GM12864 (cell line): ENCODE measurements around the gene RHOT2.
"Not testable (repeated sequence)": the region's sequence is repeated elsewhere in the genome, so short reads cannot be mapped to it uniquely, and the experiment has no call there.

ENCODE experiments used
- DNase-seq: peaks from one replicate; pipeline ENCODE4 v3.0.0-alpha.2; 2011; ENCODE audit warnings: low read depth
- H3K4me3 ChIP-seq: 2 replicates; pipeline ENCODE4 v1.5.1; 2011; ENCODE audit warnings: mild to moderate bottlenecking, low read depth, low read length, control low read depth
- CTCF ChIP-seq: IDR thresholded peaks from 2 replicates; pipeline ENCODE4 v1.5.1; 2011; ENCODE audit warnings: low read depth, mild to moderate bottlenecking, moderate library complexity, low read length, control low read depth, inconsistent platforms; ENCODE audit errors: missing control alignments

The RHOT2 gene

DNA sequence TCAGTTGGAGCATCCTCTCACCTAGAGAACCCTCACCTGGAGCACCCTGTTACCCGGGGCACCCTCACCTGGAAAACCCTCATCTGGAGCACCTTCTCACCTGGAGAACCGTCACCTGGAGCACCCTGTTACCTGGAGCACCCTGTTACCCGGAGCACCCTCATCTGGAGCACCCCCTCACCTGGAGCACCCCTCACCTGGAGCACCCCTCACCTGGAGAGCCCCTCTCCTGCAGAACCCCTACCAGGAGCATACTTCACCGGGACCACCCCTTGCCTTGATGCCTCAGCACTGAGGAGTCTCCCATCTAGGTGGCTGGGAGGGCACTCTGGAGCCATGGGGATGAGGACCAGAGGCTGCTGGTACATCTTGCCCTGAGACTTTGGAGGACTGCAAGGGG lies 41.0 kb downstream of the RHOT2 start:
- no peak for TF ChIP-seq CTCF
- H3K4me3 ChIP-seq, result no peak overlapping the region
- no peak for DNase-seq

DNA sequence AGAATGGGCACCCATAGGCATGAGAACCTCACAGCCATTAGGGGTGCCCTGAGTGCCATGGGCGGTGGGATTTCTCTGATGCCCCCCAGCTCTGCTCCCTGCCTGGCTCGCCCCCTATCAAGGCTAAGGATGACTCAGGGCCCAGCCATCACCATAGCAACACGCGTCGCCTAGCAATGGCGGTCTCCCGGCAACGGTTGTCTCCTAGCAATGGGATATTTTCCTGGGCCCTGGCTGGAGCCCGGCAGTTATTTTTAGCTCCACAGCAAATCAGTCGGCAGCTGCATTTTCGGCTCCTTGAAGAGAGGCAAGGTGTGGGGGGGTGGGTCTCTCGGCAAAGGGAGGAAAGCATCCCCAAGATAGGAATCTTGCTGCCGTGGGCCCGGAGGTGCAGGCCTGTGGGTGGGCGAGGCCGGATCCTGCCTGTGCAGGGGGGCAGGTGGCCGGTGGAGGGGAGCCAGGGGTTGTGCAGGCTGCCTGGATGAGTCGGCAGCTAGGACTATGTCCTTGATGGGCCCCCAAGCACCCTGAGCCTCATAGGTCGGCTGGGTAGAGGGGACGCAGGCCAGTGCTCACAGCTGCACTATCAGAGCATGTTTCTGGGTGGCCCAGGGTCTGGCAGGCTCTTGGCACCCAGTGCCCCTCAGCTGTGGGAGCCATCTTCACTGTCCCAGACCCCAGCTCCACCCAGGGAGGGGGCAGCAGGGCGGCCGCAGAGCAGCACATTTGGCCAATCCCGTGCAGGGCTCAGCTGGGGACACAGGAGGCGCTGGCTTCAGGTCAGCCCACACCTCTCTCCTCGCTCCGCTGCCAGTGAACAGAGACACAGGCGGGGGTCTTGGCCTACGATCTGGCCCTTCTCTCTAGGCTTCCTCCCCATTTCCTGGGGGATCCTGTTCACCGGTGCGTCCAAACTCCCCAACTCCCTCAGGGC lies 41.9 kb downstream of the RHOT2 start:
- DNase-seq, result no peak
- TF ChIP-seq CTCF, result no peak
- no peak overlapping the region for H3K4me3 ChIP-seq

- TF ChIP-seq CTCF, result no peak
- no peak overlapping the region for H3K4me3 ChIP-seq
- DNase-seq, result no peak
Observed at GRCh38 chr16:710500-711075, 42.7 kb downstream of the RHOT2 start.

- DNase-seq, result no peak
- H3K4me3 ChIP-seq, result no peak overlapping the region
- TF ChIP-seq CTCF, result no peak
Observed at GRCh38 chr16:711084-711483, 43.2 kb downstream of the RHOT2 start.

- TF ChIP-seq CTCF, result peak; percentile 92
Observed at GRCh38 chr16:711548-712320, 43.8 kb downstream of the RHOT2 start.

GRCh38 chr16:712740-713250 lies 44.9 kb downstream of the RHOT2 start:
- DNase-seq, H3K4me3 ChIP-seq: not testable (repeated sequence)
- TF ChIP-seq CTCF, result peak; percentile 44

More at GRCh38 chr16:711548-712320, 43.8 kb downstream of the RHOT2 start:
- H3K4me3 ChIP-seq, result no peak overlapping the region
- no peak for DNase-seq
